TTC549 (cell line): ENCODE results near the gene APOH.
A peak's percentile ranks its signal among the peaks of the same experiment; 100 is the strongest.

Experiments
- FAIRE-seq: peaks from 2 replicates; lab custom pipeline; 2012; peaks lifted over from hg19 to GRCh38; lab: Jason Lieb, UNC

APOH gene

DNA sequence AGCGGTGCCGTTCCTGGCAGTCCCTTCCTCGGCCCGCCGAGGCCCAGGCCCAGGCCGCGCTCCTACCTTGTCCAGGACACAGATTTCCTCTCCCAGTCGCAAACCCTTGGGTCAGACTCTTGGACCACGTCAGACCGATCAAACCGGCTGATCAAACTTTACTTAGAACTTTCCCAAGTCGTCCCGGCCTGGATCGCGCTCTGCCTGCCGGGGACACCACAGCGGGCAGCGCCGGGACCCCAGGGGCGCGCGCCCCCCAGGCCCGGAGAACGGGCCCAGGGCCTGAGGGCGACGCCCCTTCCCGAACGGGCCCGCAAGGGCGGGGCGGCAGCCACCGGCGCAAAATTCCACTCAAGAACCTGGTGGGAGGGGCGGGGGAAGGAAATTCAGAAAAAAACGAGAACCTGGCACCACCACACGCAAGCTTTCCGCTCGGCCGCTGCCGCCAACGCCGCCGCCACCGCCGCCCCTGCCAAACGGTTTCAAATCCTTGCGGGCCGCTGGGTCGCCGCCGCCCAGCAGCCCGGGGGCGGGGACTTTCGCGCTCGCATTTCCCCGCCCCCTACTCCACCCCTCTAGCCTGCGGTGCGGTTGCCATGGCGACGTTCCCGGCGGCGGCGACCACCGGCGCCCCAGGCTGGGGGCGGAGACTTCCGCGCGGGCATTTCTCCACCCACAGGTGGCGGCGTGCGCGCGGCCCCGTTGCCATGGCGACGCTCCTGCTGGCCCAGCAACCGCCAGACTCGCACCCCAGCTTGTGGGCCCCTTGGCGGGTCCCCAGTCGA, 37.4 kb downstream of the APOH start, which contains the start of gene CEP112:
TSS of gene CEP112 (minus strand) at position 541 of the 785 bp plus-strand sequence.
- FAIRE-seq = no peak

- FAIRE-seq = no peak
These were observed 38.2 kb downstream of the APOH start for GRCh38 chr17:66190738-66191592.

GRCh38 chr17:66187718-66188117, 41.5 kb downstream of the APOH start:
- FAIRE-seq = no peak

DNA sequence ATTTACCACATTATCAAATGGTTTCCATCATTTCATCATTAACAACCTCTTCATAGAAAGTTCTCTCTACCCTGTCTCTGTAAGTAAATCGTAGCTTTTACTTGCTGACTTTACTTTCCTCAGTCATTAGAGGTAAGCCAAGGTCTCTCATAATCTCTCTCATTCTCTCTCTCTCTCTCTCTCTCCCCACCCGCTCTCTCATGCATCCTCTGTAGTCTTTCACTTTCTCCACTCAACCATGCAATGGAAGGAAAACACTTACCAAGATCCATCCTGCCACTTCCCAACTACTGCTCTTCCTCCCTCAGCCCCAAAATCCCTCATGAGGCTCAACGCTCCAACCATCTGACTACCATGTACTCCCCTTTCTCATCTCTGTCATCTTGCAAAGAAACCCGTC, 43.4 kb downstream of the APOH start:
- FAIRE-seq = no peak

GRCh38 chr17:66184392-66184791, 44.8 kb downstream of the APOH start:
- FAIRE-seq = no peak

DNA sequence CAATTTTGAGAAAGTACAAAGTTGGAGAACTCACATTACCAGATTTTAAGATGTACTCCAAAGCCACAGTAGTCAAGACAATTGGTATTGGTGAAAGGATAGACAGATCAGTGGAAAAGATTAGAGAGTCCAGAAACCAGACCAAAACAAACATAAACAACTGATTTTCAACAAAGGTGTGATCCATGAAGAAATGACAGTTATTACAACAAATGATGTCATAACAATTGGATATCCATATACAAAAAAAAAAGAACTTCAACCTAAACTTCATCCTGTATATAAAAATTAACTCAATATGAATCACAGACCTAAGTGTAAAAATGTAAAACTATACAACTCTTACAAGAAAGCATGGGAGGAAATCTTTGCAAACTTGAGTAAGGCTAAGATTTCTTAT, 45.7 kb downstream of the APOH start:
- no peak for FAIRE-seq

- FAIRE-seq = no peak
These were observed 50.6 kb downstream of the APOH start for GRCh38 chr17:66178642-66179041.

DNA sequence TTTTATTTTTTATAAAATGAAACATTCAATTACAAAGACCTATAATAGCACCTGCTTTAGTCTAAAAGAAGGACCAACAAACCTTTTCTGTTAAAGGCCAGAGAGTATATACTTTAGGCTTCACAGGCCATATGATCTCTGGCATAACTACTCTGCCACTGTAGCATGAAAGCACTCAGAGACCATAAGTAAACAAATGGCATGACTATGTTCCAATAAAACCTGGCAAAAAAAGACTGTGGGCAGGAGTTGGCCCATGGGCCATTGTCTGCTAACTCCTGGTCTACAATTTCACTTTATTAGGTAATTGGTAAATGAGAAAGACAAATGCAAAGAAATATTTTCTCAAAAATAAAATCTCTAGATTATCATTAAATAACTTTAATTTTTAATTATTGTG, 52.2 kb downstream of the APOH start:
- FAIRE-seq = no peak

GRCh38 chr17:66175892-66176291, 53.3 kb downstream of the APOH start:
- FAIRE-seq = no peak

DNA sequence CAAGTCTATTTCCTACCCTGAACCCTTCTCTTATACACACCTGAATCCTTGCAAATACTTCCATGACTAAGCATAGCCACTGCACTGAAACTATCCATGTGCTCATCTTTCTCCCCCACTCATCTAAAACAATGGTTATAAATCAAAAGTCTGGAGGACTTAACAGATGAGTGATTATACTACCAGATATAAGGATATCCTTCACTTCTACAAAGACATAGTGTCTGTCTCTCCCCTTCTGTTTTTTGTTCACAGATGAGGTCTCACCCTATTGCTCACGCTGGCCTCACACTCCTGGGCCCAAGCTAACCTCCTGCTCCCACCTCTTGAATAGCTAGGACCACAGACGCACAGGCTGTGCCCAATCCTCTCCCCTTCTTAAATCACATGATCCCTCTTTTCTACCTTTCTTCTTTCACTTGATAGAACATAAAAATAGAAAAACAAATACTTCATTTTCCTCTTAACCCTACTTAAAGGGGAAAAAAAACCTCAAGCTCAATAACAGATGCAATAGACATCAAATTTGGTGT, 56.5 kb downstream of the APOH start:
- no peak for FAIRE-seq

DNA sequence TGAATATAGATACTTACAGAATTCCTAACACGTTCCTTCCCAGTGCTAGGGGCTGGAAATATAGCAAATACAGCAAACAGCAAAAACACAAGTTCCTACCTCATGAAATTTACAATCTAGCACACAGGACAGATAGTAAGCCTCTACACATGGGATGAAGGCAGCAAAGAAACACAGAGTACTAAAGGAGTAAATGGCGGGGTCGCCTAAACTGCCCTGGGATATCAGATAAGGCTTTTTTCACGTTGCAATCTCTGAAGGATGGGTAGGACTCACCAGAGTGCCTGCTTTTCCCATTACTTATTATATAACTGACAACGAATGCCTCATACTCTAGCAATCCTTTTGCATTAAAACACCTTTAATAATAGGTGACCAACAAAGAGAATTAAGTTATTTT, 57.1 kb downstream of the APOH start:
- no peak for FAIRE-seq

DNA sequence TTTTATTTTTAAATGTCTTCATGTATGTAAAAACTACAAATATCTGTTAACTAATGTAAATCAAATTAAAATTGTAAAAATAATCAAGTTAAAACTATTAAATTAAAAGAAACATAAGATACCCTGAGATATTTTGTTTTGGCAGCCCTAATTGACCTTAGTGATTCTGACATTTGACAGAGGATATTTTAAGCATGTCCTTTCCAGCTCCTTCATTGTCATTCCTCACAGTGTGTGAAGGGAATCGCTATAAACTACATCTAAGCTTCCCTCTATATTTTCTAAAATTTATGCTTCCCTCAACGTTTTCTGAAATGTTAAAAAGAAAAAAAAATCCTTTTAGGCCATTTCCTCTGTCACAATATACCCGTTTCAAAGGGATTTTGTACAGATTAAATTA, 57.5 kb downstream of the APOH start:
- FAIRE-seq = no peak

GRCh38 chr17:66171172-66171571, 58.0 kb downstream of the APOH start:
- no peak for FAIRE-seq

GRCh38 chr17:66169839-66170238, 59.4 kb downstream of the APOH start:
- FAIRE-seq = no peak

DNA sequence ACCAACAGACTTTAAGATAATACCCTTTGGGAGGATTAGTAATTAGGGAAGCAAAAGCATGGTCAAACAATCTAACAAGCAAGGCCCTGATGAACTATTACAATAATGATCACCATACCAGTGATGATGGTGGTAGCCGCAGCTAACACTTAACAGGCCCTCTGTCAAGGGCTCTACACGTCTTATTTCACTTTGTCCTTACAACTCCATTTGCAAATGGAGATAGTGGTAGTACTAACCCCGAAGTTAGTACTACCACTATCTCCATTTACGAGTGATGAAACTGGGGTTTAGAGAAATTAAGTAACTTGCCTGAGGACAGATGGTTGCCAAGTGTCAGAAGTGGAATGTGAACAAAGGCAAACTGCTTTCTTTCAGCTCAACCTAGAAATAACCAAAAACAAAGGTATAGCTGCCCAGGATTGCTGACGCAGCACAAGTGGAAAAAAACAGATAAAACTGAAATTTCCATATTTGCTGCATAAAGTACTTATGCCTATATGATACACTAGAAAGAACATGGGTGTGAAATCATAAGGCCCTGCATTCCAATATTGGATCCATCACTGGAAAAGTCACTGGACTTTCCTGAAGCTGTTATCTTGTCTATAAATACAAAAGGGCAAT, 61.9 kb downstream of the APOH start:
- no peak for FAIRE-seq

GRCh38 chr17:66165537-66166123, 63.6 kb downstream of the APOH start:
- peak; percentile 94 for FAIRE-seq
